GM20000 (cell line): ENCODE measurements around the gene FBN3.
A peak's percentile ranks its signal among the peaks of the same experiment; 100 is the strongest.

Experiments used
- DNase-seq: peaks from one replicate; pipeline ENCODE4 v3.0.0; 2012; ENCODE audit warnings: low spot score
- CTCF ChIP-seq: IDR thresholded peaks from 2 replicates; pipeline ENCODE4 v1.5.1; 2012; ENCODE audit warnings: mild to moderate bottlenecking, control low read depth; ENCODE audit errors: extremely low read depth, missing control alignments

FBN3 gene

GRCh38 chr19:8057545-8058270, 91.7 kb downstream of the FBN3 start:
- DNase-seq, result no peak
- no peak for TF ChIP-seq CTCF

GRCh38 chr19:8056533-8056932, 92.9 kb downstream of the FBN3 start:
- DNase-seq, result no peak

GRCh38 chr19:8054169-8054568, 95.2 kb downstream of the FBN3 start:
- no peak for TF ChIP-seq CTCF
- DNase-seq, result no peak

More at GRCh38 chr19:8056533-8056932, 92.9 kb downstream of the FBN3 start:
- no peak for TF ChIP-seq CTCF

- no peak for DNase-seq
Measured at GRCh38 chr19:8052464-8052859, 96.9 kb downstream of the FBN3 start, which contains the start of gene CCL25. CCL25 (plus strand) TSS chr19:8052760; CDS start chr19:8053050, 290 bp downstream.

GRCh38 chr19:8050274-8051096, 98.9 kb downstream of the FBN3 start:
- TF ChIP-seq CTCF, result no peak
- DNase-seq, result peak; percentile 97

More at GRCh38 chr19:8052464-8052859, 96.9 kb downstream of the FBN3 start, which contains the start of gene CCL25:
- no peak for TF ChIP-seq CTCF

GRCh38 chr19:8046569-8047165, 102.7 kb downstream of the FBN3 start:
- no peak for TF ChIP-seq CTCF
- peak; percentile 39 for DNase-seq
